HG02642 (cell line): ENCODE results near the gene TAF5L.
A peak's percentile ranks its signal among the peaks of the same experiment; 100 is the strongest.
"Not testable (repeated sequence)": the region's sequence is repeated elsewhere in the genome, so short reads cannot be mapped to it uniquely, and the experiment has no call there.

Experiments
- ATAC-seq: cut with Tn5 transposase; IDR thresholded peaks from one replicate; pipeline ENCODE4 v1.9.1; 2021; ENCODE audit warnings: mild to moderate bottlenecking; ENCODE audit not compliant: unreplicated experiment, poor library complexity

The TAF5L gene

GRCh38 chr1:229574679-229575442 is 51.1 kb downstream of the TAF5L start:
- ATAC-seq, result no peak

GRCh38 chr1:229572286-229572685 is 53.6 kb downstream of the TAF5L start:
- ATAC-seq, result no peak

- no peak for ATAC-seq
These were observed 54.9 kb downstream of the TAF5L start for GRCh38 chr1:229570891-229571516.

DNA sequence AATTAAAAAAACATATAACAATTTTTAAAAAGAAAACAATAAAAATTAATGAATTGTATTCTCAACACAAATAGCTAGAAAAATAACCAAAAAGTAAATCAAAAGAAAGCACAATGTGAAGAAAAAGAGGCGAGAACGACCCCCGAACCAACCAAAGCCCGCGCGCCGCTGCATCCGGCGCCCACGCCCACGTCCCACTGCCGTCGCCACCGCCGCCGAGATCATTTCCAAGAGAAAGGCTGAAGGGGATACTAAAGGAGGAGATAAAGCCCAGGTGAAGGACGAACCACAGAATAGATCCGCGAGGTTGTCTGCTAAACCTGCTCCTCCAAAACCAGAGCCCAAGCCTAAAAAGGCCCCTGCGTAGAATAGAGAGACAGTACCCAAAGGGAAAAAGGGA is 55.6 kb downstream of the TAF5L start:
- no peak for ATAC-seq

GRCh38 chr1:229567109-229567868 is 58.6 kb downstream of the TAF5L start:
- ATAC-seq, result no peak

GRCh38 chr1:229563701-229564100 is 62.2 kb downstream of the TAF5L start:
- no peak for ATAC-seq

GRCh38 chr1:229563241-229563640 is 62.7 kb downstream of the TAF5L start:
- ATAC-seq, result no peak

- ATAC-seq, result no peak
These were observed 63.2 kb downstream of the TAF5L start for GRCh38 chr1:229562686-229563085.

DNA sequence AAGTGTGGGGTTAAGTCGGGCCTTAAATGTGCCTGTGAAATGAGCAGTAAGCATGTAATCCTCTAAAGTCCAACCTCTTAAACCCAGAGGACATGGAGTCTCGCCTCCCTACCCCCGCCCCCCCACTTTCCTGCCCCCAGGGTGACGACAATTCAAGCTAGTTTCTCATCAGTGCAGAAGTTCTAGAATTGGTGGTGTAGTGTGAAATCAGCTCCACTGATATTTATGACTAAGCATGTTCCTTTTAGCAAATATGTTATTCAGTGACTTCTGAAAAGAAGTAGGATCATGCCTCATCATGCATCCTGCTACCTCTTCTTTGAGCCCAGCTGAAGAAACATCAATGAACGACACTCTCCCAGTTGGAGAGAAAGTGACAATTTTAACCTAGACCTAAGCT is 64.8 kb downstream of the TAF5L start:
- ATAC-seq, result no peak

GRCh38 chr1:229560124-229560523 is 65.8 kb downstream of the TAF5L start:
- not testable (repeated sequence) for ATAC-seq

DNA sequence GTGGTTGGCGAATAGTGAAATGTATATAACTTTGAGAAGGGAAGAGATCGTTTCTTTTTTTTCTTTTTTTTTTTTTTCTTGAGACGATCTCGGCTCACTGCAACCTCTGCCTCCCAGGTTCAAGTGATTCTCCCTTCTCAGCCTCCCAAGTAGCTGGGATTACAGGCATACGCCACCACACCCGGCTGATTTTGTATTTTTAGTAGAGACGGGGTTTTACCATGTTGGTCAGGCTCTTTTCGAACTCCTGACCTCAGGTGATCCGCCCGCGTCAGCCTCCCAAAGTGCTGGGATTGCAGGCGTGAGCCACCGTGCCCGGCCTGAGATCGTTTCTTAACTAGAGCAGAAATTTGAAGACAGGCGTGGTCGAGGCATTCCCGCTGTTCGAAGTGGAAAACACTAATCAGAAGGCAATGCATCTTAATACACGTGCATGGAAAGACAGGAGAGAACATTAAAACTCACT is 66.6 kb downstream of the TAF5L start:
- ATAC-seq, result not testable (repeated sequence)

- ATAC-seq, result peak; percentile 84
These were observed 67.2 kb downstream of the TAF5L start, which contains the start of gene ABCB10 for GRCh38 chr1:229558460-229559335. TSS of gene ABCB10 (minus strand) at chr1:229558707. CDS start at chr1:229558652, 55 bp downstream.

DNA sequence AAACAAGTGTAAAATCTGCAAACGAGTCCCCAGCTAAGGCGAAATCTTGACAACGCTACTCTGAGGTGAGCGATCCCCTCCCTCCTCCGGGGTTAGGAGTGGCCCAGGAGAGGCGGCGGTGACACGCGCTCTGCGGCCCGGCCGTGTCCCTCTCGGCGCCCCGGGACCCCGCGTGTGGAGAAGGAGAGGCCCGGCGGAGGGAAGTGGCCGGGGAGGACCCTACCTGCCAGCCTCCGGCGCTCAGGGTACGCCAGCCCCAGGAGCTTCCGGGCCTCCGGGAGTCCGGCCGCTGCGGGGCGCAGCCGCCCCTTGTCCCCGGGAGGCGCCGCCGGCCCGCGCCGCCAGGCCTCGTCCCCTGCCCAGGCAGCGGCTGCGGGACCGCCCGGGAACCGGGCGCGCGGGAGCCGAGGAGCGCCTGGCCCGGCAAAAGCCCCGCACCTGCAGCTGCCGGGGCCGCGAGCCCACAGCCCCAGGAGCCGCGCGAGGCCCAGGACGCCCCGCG is 68.0 kb downstream of the TAF5L start:
- peak; percentile 44 for ATAC-seq

DNA sequence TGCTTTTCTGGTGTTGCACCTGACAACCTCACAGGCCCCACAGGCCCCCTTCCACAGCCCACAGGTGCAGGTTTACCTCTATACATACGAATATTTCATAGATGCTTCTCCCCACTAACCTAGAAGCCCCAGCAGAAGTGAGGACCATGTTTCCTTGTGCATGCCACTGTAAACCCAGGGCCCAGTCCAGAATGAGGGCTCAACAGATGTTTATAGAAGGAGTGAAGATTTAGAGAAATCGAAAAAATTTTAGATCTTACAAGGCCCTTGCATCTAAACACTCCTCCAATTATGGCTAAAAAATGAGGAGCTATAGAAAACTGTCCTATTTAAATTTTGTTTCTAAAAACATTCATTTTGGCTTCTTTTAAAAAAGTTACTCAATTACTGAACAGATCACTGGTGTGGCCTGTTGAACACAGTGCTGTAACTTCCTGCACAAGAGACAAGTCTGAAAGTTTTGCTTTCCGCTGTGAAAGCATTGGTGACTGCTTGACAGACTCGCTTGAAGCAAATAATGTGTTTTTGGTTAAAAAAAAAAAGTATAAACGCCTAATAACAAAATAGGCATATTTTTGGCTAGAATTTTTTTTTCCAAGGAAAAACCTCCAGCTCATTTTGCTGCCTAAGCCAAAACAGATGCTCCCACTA is 68.6 kb downstream of the TAF5L start:
- ATAC-seq, result no peak

DNA sequence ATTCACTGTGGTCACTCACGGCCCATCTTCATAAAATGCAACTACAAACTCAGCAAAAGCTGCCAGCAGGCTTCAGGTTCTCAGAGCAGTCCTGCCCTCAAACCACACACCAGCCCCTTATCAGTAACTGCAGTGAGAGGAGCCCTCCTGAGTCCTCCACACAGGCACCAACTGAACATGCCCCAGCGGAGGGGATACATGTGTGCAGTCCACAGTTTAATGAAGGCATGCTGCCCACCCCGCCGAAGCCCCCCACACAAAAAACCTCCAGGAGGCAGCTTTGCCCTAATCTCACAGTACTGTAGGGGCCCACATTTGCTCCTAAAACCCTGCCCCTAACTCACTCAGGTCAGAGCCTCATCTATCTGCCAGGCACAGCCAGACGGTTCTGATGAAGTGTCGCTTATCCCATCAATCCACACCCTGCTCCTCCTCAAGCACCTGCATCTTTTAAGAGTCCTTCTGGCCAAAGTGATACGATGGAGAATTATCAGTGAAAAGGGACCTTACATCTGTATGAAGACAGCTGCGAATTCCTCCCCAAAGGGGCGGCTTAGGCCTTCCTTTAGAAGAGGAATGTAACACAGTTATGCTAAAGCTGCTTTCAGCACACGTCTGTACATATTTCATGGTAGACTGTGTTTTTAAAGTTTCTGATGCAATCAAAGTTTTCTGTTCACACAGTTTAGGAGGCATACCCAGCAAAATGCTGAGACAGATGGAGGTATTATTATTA is 70.9 kb downstream of the TAF5L start:
- no peak for ATAC-seq

GRCh38 chr1:229553621-229554130 is 72.2 kb downstream of the TAF5L start:
- no peak for ATAC-seq

DNA sequence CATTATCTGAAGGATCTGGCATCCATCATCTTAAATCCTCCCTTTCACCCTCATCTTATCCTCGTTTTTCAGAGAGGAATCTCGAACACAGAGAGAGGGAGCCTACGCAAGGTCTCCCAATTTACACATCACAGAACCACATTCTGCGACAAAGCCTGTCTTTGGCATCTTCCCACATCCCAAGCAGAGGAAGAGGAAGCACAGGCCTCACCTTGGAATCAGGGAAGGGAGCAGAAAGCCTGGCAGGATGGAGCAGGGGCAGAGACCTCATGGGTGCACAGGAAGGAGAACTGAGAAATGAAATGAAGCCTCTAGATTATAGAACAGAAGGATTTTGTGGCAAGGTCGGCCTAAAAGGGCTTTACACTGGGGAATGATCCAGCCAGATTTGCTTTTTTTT is 73.2 kb downstream of the TAF5L start:
- ATAC-seq, result no peak

DNA sequence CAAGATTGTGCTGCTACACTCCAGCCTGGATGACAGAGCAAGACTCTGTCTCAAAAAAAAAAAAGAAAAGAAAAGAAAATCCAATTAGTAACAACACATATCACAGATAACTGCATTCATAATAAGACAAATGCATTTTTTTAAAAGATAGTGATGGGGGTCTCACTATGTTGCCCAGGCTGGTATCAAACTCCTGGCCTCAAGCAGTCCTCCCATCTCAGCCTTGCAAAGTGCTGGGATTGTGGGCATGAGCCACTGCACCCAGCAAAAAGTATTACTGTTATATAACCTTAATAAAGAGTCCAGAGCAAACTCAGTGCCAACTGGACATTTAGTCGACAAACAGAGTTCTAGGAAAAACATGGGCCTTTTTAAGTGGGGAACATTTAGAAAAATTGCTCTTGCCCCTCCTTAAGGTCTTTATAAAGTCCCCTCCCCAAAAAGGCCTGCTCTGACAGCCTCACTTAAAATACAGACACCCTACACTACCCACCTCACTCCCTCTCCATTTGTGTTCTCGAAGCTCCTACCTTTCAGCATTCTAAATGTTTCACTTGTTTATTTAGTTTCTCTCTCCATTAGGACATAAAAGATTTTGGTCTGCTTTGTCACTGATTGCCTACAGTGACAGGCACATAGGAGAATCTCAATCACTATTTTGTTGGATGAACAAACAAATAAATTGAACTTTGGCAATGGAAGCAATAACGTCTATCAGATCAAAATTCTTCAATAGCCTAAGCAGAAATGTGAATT is 74.9 kb downstream of the TAF5L start:
- no peak for ATAC-seq
